ENCODE measurements around the gene SV2C. TPM values are rescaled to one million over a fixed set of nuclear protein-coding genes. Genes with fewer than 3 reads are reported as not detected.

SV2C gene
- total RNA-seq, 4 donors from 2014 or later, result 0.87 to 1.7 (median 1.4) TPM

DNA sequence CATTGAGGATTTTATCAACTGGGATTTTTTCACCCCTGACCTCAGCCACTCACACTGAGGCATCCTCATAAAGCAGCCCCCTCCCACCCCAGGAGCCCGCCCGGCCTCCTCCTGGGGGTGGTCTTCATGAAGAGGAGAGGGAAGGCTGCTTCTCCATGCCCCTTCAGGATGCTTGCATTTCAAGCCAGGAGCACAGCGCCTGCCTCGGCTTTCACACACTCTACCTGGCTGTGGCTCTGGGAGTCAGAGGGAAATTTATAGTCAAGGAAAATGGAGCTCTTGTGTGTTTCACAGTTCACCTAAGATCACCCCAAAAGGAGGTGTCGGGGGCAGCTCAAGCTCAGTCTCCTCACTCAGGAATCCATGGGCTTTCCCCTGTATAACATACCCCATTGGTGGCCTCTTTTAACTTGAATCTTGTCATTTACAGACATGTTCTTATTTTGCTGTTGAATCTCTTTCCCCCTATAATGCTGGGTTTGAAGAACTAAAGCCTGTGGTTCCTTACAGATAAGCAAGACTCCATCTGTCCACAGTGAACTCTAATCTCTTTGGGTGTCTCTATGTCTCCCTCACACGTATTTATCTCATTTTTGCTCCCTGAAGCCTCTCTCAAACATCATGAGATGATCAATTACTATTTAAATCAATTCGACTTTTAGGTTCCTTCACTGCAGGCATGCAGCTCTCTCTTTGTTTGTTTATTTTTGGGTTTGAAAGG lies 297.3 kb downstream of the SV2C start:
- 68 to 78% methylated on average over 7 of the region's 7 CpGs for WGBS, 2 donors
- H3K9me3 ChIP-seq, result no peaks in the 10 kb centered on the region
- H3K4me3 ChIP-seq, result no peak overlapping the region
- H3K4me1 ChIP-seq, result no peaks in the 10 kb centered on the region
- no peak overlapping the region for H3K27ac ChIP-seq
- no peaks in the 10 kb centered on the region for H3K27me3 ChIP-seq
- TF ChIP-seq CTCF (IDR thresholded peaks at IDR 0.05) (no peak), EP300 (IDR thresholded peaks at IDR 0.05) (no peak)
- no peaks in the 10 kb centered on the region for H3K36me3 ChIP-seq
- DNase-seq (ENCODE audit: low spot score in 2 of 2), result no peak

DNA sequence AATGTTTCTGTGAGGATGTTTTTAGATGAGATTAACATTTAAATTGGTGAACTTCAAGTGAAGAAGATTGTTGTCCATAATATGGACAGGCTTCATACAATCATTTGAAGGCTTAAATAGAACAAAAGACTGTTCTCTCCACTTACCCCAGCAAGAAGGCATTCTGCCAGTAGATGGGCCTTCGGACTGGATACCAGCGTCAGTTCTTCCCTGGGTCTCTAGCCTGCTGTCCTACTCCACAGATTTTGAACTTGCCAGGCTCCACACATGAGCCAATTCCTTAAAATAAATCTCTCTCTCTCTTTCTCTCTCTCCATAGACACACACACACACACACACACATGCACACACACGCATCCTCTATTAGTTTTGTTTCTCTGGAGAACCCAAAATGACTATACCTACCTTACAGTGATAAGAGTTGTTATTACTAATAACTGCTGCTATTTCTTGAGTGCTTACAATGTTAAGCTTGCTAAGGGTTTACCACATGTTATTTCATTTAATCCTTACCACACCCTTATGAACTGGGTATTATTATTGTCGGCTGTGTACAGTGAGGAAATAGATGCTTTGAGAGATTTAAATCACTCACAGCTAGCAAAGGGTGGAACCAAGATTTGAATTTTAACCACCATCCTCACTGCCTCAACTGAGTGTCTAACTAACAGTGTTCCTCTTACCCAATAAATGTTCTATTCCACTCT lies 300.1 kb downstream of the SV2C start:
- no peaks in the 10 kb centered on the region for H3K9me3 ChIP-seq
- H3K4me3 ChIP-seq, result no peak overlapping the region
- no peak for DNase-seq (ENCODE audit: low spot score in 2 of 2)
- no peaks in the 10 kb centered on the region for H3K27me3 ChIP-seq
- no peaks in the 10 kb centered on the region for H3K36me3 ChIP-seq
- TF ChIP-seq CTCF (IDR thresholded peaks at IDR 0.05) (no peak), POLR2A (IDR thresholded peaks at IDR 0.05) (no peak), EP300 (IDR thresholded peaks at IDR 0.05) (no peak)
- 70 to 84% methylated on average over 4 of the region's 4 CpGs for WGBS, 2 donors
- H3K27ac ChIP-seq, result no peak overlapping the region
- no peaks in the 10 kb centered on the region for H3K4me1 ChIP-seq

- TF ChIP-seq POLR2A (IDR thresholded peaks at IDR 0.05) (no peak), CTCF (IDR thresholded peaks at IDR 0.05) (no peak), EP300 (IDR thresholded peaks at IDR 0.05) (no peak)
- H3K36me3 ChIP-seq, result no peaks in the 10 kb centered on the region
- WGBS, 2 donors, result 66 to 73% methylated on average over 4 of the region's 4 CpGs
Measured at GRCh38 chr5:76384189-76384588, 301.0 kb downstream of the SV2C start.

GRCh38 chr5:76384705-76385104 lies 301.5 kb downstream of the SV2C start:
- no peak overlapping the region for H3K27ac ChIP-seq
- H3K27me3 ChIP-seq, result no peaks in the 10 kb centered on the region
- WGBS, 2 donors, result 88 to 96% methylated on average over 3 of the region's 3 CpGs
- TF ChIP-seq POLR2A (IDR thresholded peaks at IDR 0.05) (no peak), EP300 (IDR thresholded peaks at IDR 0.05) (no peak), CTCF (IDR thresholded peaks at IDR 0.05) (no peak)
- H3K9me3 ChIP-seq, result no peaks in the 10 kb centered on the region
- peaks cover 0 to 9% (median under 1%) of the 10 kb centered on the region in 4 donors for H3K4me1 ChIP-seq
- no peaks in the 10 kb centered on the region for H3K36me3 ChIP-seq
- DNase-seq (ENCODE audit: low spot score in 2 of 2), result no peak
- H3K4me3 ChIP-seq, result no peak overlapping the region

More at GRCh38 chr5:76384189-76384588, 301.0 kb downstream of the SV2C start:
- Histone ChIP-seq H3K4me1 (peaks cover 0 to 5% (median 0%) of the 10 kb centered on the region in 4 donors), H3K27me3 (no peaks in the 10 kb centered on the region), H3K9me3 (no peaks in the 10 kb centered on the region), H3K27ac (no peak overlapping the region), H3K4me3 (no peak overlapping the region)
- DNase-seq (ENCODE audit: low spot score in 2 of 2), result no peak

GRCh38 chr5:76385540-76385939 lies 302.4 kb downstream of the SV2C start:
- no peak for TF ChIP-seq EP300 (IDR thresholded peaks at IDR 0.05)
- TF ChIP-seq CTCF (IDR thresholded peaks at IDR 0.05), result no peak
- Histone ChIP-seq H3K4me1 (peaks cover 3 to 17% (median 7%) of the 10 kb centered on the region in 4 donors), H3K27ac (no peak overlapping the region), H3K27me3 (no peaks in the 10 kb centered on the region), H3K36me3 (no peaks in the 10 kb centered on the region), H3K4me3 (no peak overlapping the region), H3K9me3 (no peaks in the 10 kb centered on the region)
- DNase-seq (ENCODE audit: low spot score in 2 of 2), result no peak
- 97 to 98% methylated on average over 5 of the region's 5 CpGs for WGBS, 2 donors

Data from tibial nerve (tissue), 4 donors.